HCT116 (cell line): ENCODE data around the gene PPM1H.

Experiments
- ELF1 ChIP-seq: IDR thresholded peaks from 2 replicates; pipeline ENCODE4 v1.6.1; 2012; ENCODE audit warnings: low read depth, borderline replicate concordance
- EZH2 ChIP-seq: fragments of 200-600 bp; sonication (generic); IDR thresholded peaks from 2 replicates; pipeline ENCODE4 v1.6.1; 2017; ENCODE audit warnings: antibody characterized with exemption, mixed run types
- FOSL1 ChIP-seq: IDR thresholded peaks from 2 replicates; pipeline ENCODE4 v1.6.1; 2012; ENCODE audit warnings: low read depth
- JUND ChIP-seq: IDR thresholded peaks from 2 replicates; pipeline ENCODE4 v1.6.1; 2012
- POLR2A ChIP-seq: IDR thresholded peaks from 2 replicates; pipeline ENCODE4 v1.7.0; 2011; ENCODE audit warnings: borderline replicate concordance; ENCODE audit not compliant: insufficient read depth, insufficient read length; ENCODE audit errors: extremely low read depth
- POLR2AphosphoS5 ChIP-seq: IDR thresholded peaks from 2 replicates; pipeline ENCODE4 v1.6.1; 2011; ENCODE audit warnings: mild to moderate bottlenecking, low read depth, low read length, moderate library complexity
- SP1 ChIP-seq: IDR thresholded peaks from 2 replicates; pipeline ENCODE4 v1.6.1; 2012; ENCODE audit warnings: low read depth
- SRF ChIP-seq: IDR thresholded peaks from 2 replicates; pipeline ENCODE4 v1.6.1; 2012; ENCODE audit warnings: low read depth
- TCF7L2 ChIP-seq: IDR thresholded peaks from 2 replicates; pipeline ENCODE4 v1.7.0; 2011; ENCODE audit warnings: borderline replicate concordance, inconsistent platforms; ENCODE audit not compliant: insufficient read depth, insufficient read length; ENCODE audit errors: extremely low read depth
- ZNF274 ChIP-seq: fragments of 200-500 bp; sonication (Bioruptor generic); IDR thresholded peaks from 2 replicates; pipeline ENCODE4 v1.6.1; 2014; ENCODE audit warnings: mild to moderate bottlenecking, low read depth, low read length, inconsistent platforms
- TF ChIP-seq, protein P1 (sequence below), 3 experiments: fragments of 200-600 bp in 1 of 3; sonication (generic) in 1 of 3; IDR thresholded peaks in 2 of 3; conservative IDR thresholded peaks in 1 of 3; 2 replicates each; pipeline ENCODE4 v1.5.1; 2012 to 2017; ENCODE audit warnings: low read depth in 2 of 3, low read length in 2 of 3, antibody characterized with exemption in 1 of 3, borderline replicate concordance in 1 of 3, control low read depth in 1 of 3, mild to moderate bottlenecking in 1 of 3, mixed read lengths in 1 of 3, mixed run types in 1 of 3, moderate library complexity in 1 of 3; ENCODE audit not compliant: insufficient read depth in 1 of 3
- TF ChIP-seq, protein P2 (sequence below): IDR thresholded peaks from 2 replicates; pipeline ENCODE4 v1.6.1; 2012

DNA sequence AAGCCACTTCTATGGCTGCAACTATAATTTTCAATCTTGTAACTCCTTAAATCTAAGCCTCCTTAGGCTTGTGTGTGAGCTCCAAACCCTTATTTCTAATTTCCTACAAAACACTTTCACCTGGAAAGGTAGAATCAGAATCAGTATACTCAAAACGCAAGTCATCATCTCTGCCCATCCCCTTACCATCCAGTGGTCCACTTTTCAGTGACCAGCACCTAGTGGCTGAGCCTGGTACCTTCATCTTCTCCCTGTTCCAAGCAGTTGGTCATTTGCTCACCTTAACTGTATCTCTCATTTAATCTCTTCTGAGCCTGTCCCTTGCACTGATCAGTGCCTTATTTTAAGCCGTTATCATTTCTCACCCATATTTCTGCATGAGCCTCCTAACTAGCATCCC lies 107.9 kb downstream of the PPM1H start:
- TF ChIP-seq, protein P1, sequence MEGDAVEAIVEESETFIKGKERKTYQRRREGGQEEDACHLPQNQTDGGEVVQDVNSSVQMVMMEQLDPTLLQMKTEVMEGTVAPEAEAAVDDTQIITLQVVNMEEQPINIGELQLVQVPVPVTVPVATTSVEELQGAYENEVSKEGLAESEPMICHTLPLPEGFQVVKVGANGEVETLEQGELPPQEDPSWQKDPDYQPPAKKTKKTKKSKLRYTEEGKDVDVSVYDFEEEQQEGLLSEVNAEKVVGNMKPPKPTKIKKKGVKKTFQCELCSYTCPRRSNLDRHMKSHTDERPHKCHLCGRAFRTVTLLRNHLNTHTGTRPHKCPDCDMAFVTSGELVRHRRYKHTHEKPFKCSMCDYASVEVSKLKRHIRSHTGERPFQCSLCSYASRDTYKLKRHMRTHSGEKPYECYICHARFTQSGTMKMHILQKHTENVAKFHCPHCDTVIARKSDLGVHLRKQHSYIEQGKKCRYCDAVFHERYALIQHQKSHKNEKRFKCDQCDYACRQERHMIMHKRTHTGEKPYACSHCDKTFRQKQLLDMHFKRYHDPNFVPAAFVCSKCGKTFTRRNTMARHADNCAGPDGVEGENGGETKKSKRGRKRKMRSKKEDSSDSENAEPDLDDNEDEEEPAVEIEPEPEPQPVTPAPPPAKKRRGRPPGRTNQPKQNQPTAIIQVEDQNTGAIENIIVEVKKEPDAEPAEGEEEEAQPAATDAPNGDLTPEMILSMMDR (IDR thresholded peaks at IDR 0.05 in 2 of 3, conservative IDR thresholded peaks at IDR 0.05 in 1 of 3; ENCODE audit: borderline replicate concordance in 1 of 3, insufficient read depth in 1 of 3, low read depth in 2 of 3, low read length in 2 of 3) = peak in 2 of 3 experiments; percentile 48 to 50; a peak in 4 of 6 replicates
- TF ChIP-seq SP1 = no peak
- no peak for TF ChIP-seq TCF7L2
- no peak for TF ChIP-seq ZNF274
- TF ChIP-seq JUND = no peak
- no peak for TF ChIP-seq POLR2AphosphoS5
- no peak for TF ChIP-seq ELF1
- no peak for TF ChIP-seq POLR2A
- no peak for TF ChIP-seq FOSL1
- TF ChIP-seq EZH2 = no peak
- TF ChIP-seq, protein P2, sequence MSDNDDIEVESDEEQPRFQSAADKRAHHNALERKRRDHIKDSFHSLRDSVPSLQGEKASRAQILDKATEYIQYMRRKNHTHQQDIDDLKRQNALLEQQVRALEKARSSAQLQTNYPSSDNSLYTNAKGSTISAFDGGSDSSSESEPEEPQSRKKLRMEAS = no peak
- TF ChIP-seq SRF = no peak
